NB4 (cell line): Measurements from ENCODE around the gene CRYAB.
A peak's percentile ranks its signal among the peaks of the same experiment; 100 is the strongest.

Experiments
- DNase-seq: peaks from one replicate; pipeline ENCODE4 v3.0.0; 2010; ENCODE audit warnings: low read depth
- H3K4me3 ChIP-seq: one replicate; pipeline ENCODE4 v1.5.1; 2011; ENCODE audit warnings: mild to moderate bottlenecking, low read depth, low read length, moderate library complexity
- MAX ChIP-seq: IDR thresholded peaks from 2 replicates; pipeline ENCODE4 v1.6.1; 2011; ENCODE audit warnings: low read depth, low read length
- MYC ChIP-seq: IDR thresholded peaks from 2 replicates; pipeline ENCODE4 v1.6.1; 2011; ENCODE audit warnings: low read depth, low read length
- POLR2A ChIP-seq: IDR thresholded peaks from 2 replicates; pipeline ENCODE4 v1.6.1; 2011; ENCODE audit warnings: mild to moderate bottlenecking; ENCODE audit not compliant: insufficient read length; ENCODE audit errors: extremely low read depth
- TF ChIP-seq, protein P1 (sequence below): IDR thresholded peaks from one replicate; pipeline ENCODE4 v1.5.1; 2012; ENCODE audit warnings: low read depth, low read length

The CRYAB gene

GRCh38 chr11:111882202-111882601 lies 29.4 kb downstream of the CRYAB start:
- no peak overlapping the region for H3K4me3 ChIP-seq
- TF ChIP-seq, protein P1, sequence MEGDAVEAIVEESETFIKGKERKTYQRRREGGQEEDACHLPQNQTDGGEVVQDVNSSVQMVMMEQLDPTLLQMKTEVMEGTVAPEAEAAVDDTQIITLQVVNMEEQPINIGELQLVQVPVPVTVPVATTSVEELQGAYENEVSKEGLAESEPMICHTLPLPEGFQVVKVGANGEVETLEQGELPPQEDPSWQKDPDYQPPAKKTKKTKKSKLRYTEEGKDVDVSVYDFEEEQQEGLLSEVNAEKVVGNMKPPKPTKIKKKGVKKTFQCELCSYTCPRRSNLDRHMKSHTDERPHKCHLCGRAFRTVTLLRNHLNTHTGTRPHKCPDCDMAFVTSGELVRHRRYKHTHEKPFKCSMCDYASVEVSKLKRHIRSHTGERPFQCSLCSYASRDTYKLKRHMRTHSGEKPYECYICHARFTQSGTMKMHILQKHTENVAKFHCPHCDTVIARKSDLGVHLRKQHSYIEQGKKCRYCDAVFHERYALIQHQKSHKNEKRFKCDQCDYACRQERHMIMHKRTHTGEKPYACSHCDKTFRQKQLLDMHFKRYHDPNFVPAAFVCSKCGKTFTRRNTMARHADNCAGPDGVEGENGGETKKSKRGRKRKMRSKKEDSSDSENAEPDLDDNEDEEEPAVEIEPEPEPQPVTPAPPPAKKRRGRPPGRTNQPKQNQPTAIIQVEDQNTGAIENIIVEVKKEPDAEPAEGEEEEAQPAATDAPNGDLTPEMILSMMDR, result no peak
- TF ChIP-seq POLR2A, result no peak
- no peak for TF ChIP-seq MAX
- no peak for TF ChIP-seq MYC
- DNase-seq, result no peak

DNA sequence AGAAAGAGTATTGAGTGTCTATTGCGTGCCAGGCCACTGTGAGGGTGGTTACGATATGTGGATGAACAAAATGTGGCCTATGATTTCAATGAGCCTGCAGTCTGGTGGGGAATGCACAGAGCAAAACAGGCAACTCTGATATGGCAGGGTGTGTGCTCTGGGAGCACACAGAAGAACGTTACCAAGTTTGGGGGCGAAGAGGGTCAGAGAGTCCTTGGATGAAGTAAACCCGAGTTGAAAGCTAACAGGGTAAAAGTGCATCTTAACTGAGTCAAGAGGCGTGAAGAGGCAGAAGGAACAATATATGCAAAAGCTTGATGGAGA lies 32.0 kb downstream of the CRYAB start:
- H3K4me3 ChIP-seq, result peak overlapping the region; percentile 91
- no peak for DNase-seq
- TF ChIP-seq POLR2A (no peak), MYC (no peak), MAX (no peak)
- TF ChIP-seq, protein P1, result no peak

DNA sequence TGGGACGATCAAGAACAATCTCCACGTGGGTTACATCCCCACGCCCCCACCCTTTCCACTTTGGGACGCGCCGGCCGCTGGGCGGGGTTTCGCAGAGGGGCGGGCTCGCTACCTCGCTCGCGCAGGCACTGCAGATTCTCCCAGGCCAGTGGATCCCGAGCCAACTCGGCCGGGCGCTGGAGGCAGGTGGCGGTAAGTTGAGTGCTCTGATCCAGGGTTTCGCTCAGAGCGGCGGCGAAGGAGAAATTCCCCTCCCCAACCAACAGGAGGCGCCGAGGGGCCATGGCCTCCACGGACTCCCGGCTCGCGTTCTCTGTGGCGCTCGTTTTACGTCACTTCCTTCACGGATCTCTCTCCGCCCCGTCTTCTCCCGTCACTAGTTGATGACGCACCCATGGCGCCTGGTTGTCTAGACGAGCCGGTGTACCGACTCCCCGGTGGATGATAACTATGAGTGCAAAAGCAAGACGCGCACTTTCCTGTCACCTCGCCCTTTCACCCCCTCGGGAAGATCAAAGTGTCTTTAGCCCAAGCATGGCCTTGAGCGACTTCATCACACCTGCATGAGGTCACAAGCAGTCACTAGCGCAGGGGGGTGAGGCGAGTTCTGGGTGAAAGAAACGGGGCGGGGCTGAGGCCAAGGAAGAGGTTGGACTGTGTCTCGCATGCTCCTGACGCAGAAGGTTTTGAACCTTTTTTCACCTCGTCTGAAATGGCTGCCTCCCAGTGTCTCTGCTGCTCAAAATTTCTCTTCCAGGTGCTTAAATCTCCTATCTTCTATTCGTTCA lies 32.5 kb downstream of the CRYAB start, which contains the start of the genes CFAP68 and FDXACB1:
Gene CFAP68 (plus strand): TSS at position 693 of the 788 bp plus-strand sequence. CDS start 20 bp downstream, at position 713.
Gene FDXACB1 (minus strand): TSS at position 317 of the 788 bp plus-strand sequence. CDS start 33 bp downstream, at position 284.
- peak; percentile 99 for DNase-seq
- H3K4me3 ChIP-seq, result peak within 1 kb of the TSS; percentile 91
- peak; percentile 87 for TF ChIP-seq MYC
- peak; percentile 84 for TF ChIP-seq MAX
- TF ChIP-seq, protein P1, result peak; percentile 76
- TF ChIP-seq POLR2A, result peak; percentile 69

GRCh38 chr11:111878385-111878848 lies 33.2 kb downstream of the CRYAB start:
- DNase-seq, result no peak
- no peak for TF ChIP-seq MAX
- TF ChIP-seq, protein P1, result no peak
- no peak for TF ChIP-seq MYC
- TF ChIP-seq POLR2A, result no peak

GRCh38 chr11:111871693-111872161 lies 39.8 kb downstream of the CRYAB start:
- TF ChIP-seq MAX (no peak), MYC (no peak), POLR2A (no peak)
- TF ChIP-seq, protein P1, result no peak
- peak; percentile 20 for DNase-seq
- peak overlapping the region; percentile 78 for H3K4me3 ChIP-seq

More at GRCh38 chr11:111878385-111878848, 33.2 kb downstream of the CRYAB start:
- peak overlapping the region; percentile 91 for H3K4me3 ChIP-seq
